Posterior vena cava (tissue), 2 donors: Measurements from ENCODE around the gene GPR15LG. TPM values are rescaled to one million over a fixed set of nuclear protein-coding genes. Genes with fewer than 3 reads are reported as not detected.
A peak's percentile ranks its signal among the peaks of the same experiment; 100 is the strongest.

ENCODE experiments used
- DNase-seq: peaks from one replicate; pipeline ENCODE4 v3.0.0-alpha.2; 2020; ENCODE audit warnings: low spot score
- intact Hi-C, 2 donors: fragments of 100-400 bp; cut with DNase I; formaldehyde crosslinking; loops; one replicate each; pipeline versions ENCODE4 v1.14.1 to v1.14.2; 2022 to 2023
- total RNA-seq, 2 donors: library from RNA; stranded (reverse); fragmentation: NEBNext Ultra II Directional; extraction: Animal tissue kit (Norgen Biotek cat#: 25700); gene quantifications; one replicate each; pipeline ENCODE4 v1.2.1, GENCODE V29; 2021
- donor health status: DM: yes; HTN: yes; CAD: no.
- donor health status: DM: yes; HTN: yes; CAD: no.

Gene GPR15LG
- total RNA-seq, 2 donors from 2014 or later: not detected

GRCh38 chr10:84205049-84205852 is 31.6 kb downstream of the GPR15LG start:
- intact Hi-C loops: no loop called here
- peak; percentile 82 for DNase-seq

- peak; percentile 54 for DNase-seq
- intact Hi-C loops: no loop called here
Observed at GRCh38 chr10:84205853-84206525, 32.4 kb downstream of the GPR15LG start.

DNA sequence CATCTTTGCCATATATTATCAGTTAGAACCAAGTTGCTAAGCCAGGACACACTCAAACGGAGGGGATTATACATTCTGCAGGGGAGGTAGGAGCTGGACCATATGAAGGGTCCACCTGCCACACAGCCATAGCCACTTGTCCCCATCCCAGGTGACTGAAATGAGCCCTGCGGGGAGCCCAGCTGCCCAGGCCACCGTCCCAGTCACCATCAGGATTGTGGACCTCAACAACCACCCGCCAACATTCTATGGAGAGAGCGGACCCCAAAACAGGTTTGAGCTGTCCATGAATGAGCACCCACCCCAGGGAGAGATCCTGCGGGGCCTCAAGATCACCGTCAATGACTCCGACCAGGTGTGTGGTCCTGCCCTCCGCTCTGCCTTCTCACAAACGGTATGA is 34.4 kb downstream of the GPR15LG start:
- no peak for DNase-seq
- intact Hi-C loops: no loop called here

DNA sequence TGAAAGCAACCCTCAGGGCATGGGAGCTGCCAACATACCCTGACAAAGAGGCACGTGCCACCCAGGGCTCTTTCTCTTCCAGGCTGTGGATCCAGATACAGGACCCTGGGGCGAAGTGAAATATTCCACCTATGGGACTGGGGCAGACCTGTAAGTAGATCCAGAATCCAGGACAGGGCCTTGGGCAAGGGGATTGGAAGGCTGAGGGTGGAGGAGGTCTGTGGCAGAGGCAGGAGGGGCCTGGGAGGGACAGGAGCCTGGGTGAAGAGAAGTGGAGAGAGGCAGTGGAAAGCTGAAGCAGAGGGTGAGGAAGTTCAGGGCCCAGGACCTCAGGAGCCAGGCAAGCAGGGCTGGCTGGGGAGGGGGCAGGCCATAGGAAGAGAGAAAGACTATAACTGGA is 38.0 kb downstream of the GPR15LG start:
- intact Hi-C loops: no loop called here
- DNase-seq: no peak

DNA sequence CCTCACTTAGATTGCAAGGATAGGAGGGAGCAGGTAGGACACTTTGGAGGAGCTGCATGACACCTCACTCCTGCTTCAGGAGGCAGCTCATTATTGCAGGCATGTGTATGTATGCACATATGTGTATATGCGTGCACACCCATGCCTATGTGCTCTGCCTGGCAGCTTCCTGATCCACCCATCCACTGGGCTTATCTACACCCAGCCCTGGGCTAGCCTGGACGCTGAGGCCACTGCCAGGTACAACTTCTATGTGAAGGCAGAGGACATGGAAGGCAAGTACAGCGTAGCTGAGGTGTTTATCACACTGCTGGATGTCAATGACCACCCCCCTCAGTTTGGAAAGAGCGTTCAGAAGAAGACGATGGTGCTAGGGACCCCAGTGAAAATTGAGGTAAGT is 38.4 kb downstream of the GPR15LG start:
- intact Hi-C loops: no loop called here

DNA sequence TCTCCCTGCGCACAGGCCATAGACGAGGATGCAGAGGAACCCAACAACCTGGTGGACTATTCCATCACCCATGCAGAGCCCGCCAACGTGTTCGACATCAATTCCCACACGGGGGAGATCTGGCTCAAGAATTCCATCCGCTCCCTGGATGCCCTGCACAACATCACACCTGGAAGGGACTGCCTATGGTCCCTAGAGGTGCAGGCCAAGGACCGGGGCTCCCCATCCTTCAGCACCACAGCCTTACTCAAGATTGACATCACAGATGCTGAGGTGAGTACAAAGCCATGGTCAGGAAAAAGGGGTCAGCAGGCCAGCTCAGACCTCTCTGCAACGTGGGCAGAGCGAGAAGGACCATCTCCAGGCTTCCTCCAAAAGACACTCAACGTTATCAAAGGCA is 39.5 kb downstream of the GPR15LG start:
- no peak for DNase-seq
- intact Hi-C loops: no loop called here

More for the DNA sequence above, 38.4 kb downstream of the GPR15LG start:
- no peak for DNase-seq

DNA sequence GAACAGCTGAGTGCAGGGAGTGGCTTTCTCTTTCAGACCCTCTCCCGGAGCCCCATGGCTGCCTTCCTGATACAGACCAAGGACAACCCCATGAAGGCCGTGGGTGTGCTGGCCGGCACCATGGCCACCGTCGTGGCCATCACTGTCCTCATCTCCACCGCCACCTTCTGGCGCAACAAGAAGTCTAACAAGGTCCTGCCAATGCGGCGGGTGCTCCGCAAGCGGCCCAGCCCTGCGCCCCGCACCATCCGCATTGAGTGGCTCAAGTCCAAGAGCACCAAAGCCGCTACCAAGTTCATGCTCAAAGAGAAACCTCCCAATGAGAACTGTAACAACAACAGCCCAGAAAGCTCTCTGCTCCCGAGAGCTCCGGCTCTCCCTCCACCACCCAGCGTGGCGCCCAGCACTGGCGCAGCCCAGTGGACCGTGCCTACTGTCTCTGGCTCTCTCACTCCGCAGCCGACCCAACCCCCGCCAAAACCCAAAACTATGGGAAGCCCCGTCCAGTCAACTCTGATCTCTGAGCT is 40.5 kb downstream of the GPR15LG start:
- intact Hi-C loops: no loop called here
- DNase-seq: peak; percentile 68

GRCh38 chr10:84214612-84215235 is 41.1 kb downstream of the GPR15LG start:
- DNase-seq: peak; percentile 56
- intact Hi-C loops: no loop called here

GRCh38 chr10:84216834-84217233 is 43.2 kb downstream of the GPR15LG start:
- intact Hi-C loops: no loop called here
- DNase-seq: no peak

GRCh38 chr10:84217746-84218145 is 44.1 kb downstream of the GPR15LG start:
- intact Hi-C loops: no loop called here
- DNase-seq: no peak

- DNase-seq: no peak
- intact Hi-C loops: no loop called here
Observed at GRCh38 chr10:84221916-84222315, 48.3 kb downstream of the GPR15LG start.

GRCh38 chr10:84224411-84225028 is 50.9 kb downstream of the GPR15LG start:
- intact Hi-C loops: no loop called here

GRCh38 chr10:84225427-84226173 is 52.0 kb downstream of the GPR15LG start, which contains the start of gene LRIT2:
TSS of gene LRIT2 (minus strand) at chr10:84225544. CDS start at chr10:84225520, 24 bp downstream.
- intact Hi-C loops: no loop called here
- no peak for DNase-seq

More at GRCh38 chr10:84224411-84225028, 50.9 kb downstream of the GPR15LG start:
- no peak for DNase-seq

DNA sequence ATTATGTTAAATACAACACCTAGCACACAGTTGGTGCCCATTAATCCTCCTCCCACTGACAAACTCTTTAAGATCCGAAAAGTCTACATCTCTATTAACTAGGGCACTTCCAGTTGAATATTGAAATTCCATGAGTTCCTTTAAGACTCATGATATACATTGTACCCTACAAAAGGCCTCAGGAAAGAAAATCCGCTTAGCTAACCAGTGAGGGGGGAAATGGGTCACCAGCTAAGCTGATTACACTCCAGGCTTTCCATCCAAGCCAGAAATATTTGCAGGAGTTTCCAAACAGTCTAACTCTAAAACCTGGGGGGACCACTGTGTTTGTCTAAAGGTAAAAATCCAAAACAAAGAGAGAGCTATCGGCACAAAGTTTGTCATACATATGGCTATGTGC is 53.0 kb downstream of the GPR15LG start:
- DNase-seq: no peak

GRCh38 chr10:84227810-84228209 is 54.2 kb downstream of the GPR15LG start:
- DNase-seq: no peak
- intact Hi-C loops: no loop called here

More for the DNA sequence above, 53.0 kb downstream of the GPR15LG start:
- intact Hi-C loops: no loop called here

DNA sequence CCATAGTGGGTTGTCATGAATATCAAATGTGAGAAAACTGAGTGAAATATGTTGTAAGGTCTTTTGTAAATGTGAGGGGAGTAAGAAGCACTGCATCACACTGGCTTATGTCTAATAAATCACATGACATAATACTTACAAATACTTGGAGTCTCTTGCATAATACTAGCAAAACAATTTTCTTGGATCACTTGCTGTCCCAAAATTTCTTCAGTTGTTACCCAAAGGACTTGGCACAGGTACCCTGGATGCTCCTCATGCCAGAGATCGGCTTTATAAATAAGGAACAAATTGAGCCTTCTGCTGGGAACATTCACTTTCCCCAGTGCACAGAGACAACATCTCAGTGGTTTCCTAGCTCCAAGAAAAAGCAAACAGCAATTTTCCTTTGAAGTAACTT is 56.8 kb downstream of the GPR15LG start:
- intact Hi-C loops: no loop called here
- DNase-seq: no peak

GRCh38 chr10:84232376-84232775 is 58.8 kb downstream of the GPR15LG start:
- no peak for DNase-seq
- intact Hi-C loops: no loop called here

- no peak for DNase-seq
- intact Hi-C loops: no loop called here
Observed at GRCh38 chr10:84233940-84234339, 60.3 kb downstream of the GPR15LG start.

GRCh38 chr10:84234479-84234878 is 60.9 kb downstream of the GPR15LG start:
- intact Hi-C loops: no loop called here
- no peak for DNase-seq
